Keratinocyte (primary cell): Measurements from ENCODE around the gene GID8. TPM values are rescaled to one million over a fixed set of nuclear protein-coding genes. Genes with fewer than 3 reads are reported as not detected.

ENCODE experiments used
- DNase-seq: peaks from one replicate; pipeline ENCODE4 v3.0.0-alpha.2; 2011; ENCODE audit warnings: low read depth, missing footprints, low spot score
- FAIRE-seq: peaks from 2 replicates; lab custom pipeline; 2011; peaks lifted over from hg19 to GRCh38; lab: Jason Lieb, UNC
- H2AFZ ChIP-seq: 2 replicates; pipeline ENCODE4 v1.6.0; 2012; ENCODE audit warnings: low read length, control low read depth, inconsistent platforms; ENCODE audit not compliant: control insufficient read depth
- H3K27ac ChIP-seq: 2 replicates; pipeline ENCODE4 v1.5.1; 2011; ENCODE audit warnings: low read length; ENCODE audit not compliant: control insufficient read depth, insufficient read depth
- H3K27me3 ChIP-seq: 3 replicates; pipeline ENCODE4 v1.6.0; 2011; ENCODE audit warnings: low read length; ENCODE audit not compliant: control insufficient read depth, insufficient read depth; ENCODE audit errors: extremely low read depth
- H3K36me3 ChIP-seq, 2 experiments: 2 replicates in 1 of 2; 3 replicates in 1 of 2; pipeline ENCODE4 v1.5.1; 2011; ENCODE audit warnings: low read length in 2 of 2, mild to moderate bottlenecking in 1 of 2; ENCODE audit not compliant: control insufficient read depth in 2 of 2, insufficient read depth in 2 of 2; ENCODE audit errors: extremely low read depth in 1 of 2
- H3K4me1 ChIP-seq: 3 replicates; pipeline ENCODE4 v1.5.1; 2011; ENCODE audit warnings: low read length; ENCODE audit not compliant: control insufficient read depth, insufficient read depth; ENCODE audit errors: extremely low read depth
- H3K4me2 ChIP-seq: 3 replicates; pipeline ENCODE4 v1.6.0; 2011; ENCODE audit warnings: low read depth, low read length; ENCODE audit not compliant: control insufficient read depth, insufficient read depth; ENCODE audit errors: extremely low read depth
- H3K4me3 ChIP-seq, 3 experiments: fragments of 200-600 bp in 1 of 3; sonication (generic) in 1 of 3; 2 replicates in 2 of 3; 3 replicates in 1 of 3; pipeline ENCODE4 v1.5.1; 2011 to 2016; ENCODE audit warnings: low read length in 3 of 3, mild to moderate bottlenecking in 3 of 3, control low read depth in 2 of 3, inconsistent platforms in 1 of 3, low read depth in 1 of 3, mixed read lengths in 1 of 3, mixed run types in 1 of 3, moderate library complexity in 1 of 3; ENCODE audit not compliant: control insufficient read depth in 2 of 3, insufficient read depth in 2 of 3; ENCODE audit errors: extremely low read depth in 1 of 3
- H3K79me2 ChIP-seq: 2 replicates; pipeline ENCODE4 v1.6.0; 2012; ENCODE audit warnings: low read length; ENCODE audit not compliant: control insufficient read depth, insufficient read depth
- H3K9ac ChIP-seq: 3 replicates; pipeline ENCODE4 v1.6.0; 2011; ENCODE audit warnings: low read length; ENCODE audit not compliant: control insufficient read depth, insufficient read depth; ENCODE audit errors: extremely low read depth
- H3K9me1 ChIP-seq: 3 replicates; pipeline ENCODE4 v1.6.0; 2011; ENCODE audit warnings: low read length; ENCODE audit not compliant: control insufficient read depth, insufficient read depth; ENCODE audit errors: extremely low read depth
- H3K9me3 ChIP-seq: 2 replicates; pipeline ENCODE4 v1.5.1; 2012; ENCODE audit warnings: low read depth, low read length; ENCODE audit not compliant: control insufficient read depth
- H4K20me1 ChIP-seq: 3 replicates; pipeline ENCODE4 v1.6.0; 2011; ENCODE audit warnings: low read length; ENCODE audit not compliant: control insufficient read depth, insufficient read depth; ENCODE audit errors: extremely low read depth
- EZH2 ChIP-seq: IDR thresholded peaks from one replicate; pipeline ENCODE4 v1.6.1; 2012; ENCODE audit warnings: inconsistent platforms, mild to moderate bottlenecking, low read length, moderate library complexity
- dilution Hi-C: fragments of 300-500 bp; cut with MboI; formaldehyde crosslinking; loops from one replicate; pipeline ENCODE4 v1.7.0; 2020; ENCODE audit warnings: low sequenced_read_pairs; ENCODE audit not compliant: extremely low pct_ligation_motif_present
- polyA plus RNA-seq, 5 experiments: library from polyadenylated mRNA; depleted of rRNA in 3 of 5; stranded (reverse) in 3 of 5; stranded (forward) in 1 of 5; unstranded in 1 of 5; fragments of >200 nt; gene quantifications; 1 replicate in 1 of 5; 2 replicates in 3 of 5; 3 replicates in 1 of 5; pipeline versions ENCODE4 v1.2.1 to v1.2.3, GENCODE V29; 2011 to 2012; ENCODE audit warnings: missing spikeins in 2 of 5, low read depth in 1 of 5, low replicate concordance in 1 of 5
- TF ChIP-seq, protein P1 (sequence below), 3 experiments: IDR thresholded peaks in 1 of 3; conservative IDR thresholded peaks in 1 of 3; optimal IDR thresholded peaks in 1 of 3; 2 replicates in 2 of 3; 3 replicates in 1 of 3; pipeline versions ENCODE3 to v1.5.1; 2011; ENCODE audit warnings: low read length in 3 of 3, mild to moderate bottlenecking in 3 of 3, moderate library complexity in 2 of 3, control low read depth in 1 of 3, inconsistent platforms in 1 of 3; ENCODE audit not compliant: insufficient read depth in 2 of 3; ENCODE audit errors: extremely low read depth in 1 of 3

GID8 gene
- polyA plus RNA-seq, 1 donor (not counting 4 experiments of a cell fraction or from before 2014, with no cell fraction given) = 23.7 TPM

DNA sequence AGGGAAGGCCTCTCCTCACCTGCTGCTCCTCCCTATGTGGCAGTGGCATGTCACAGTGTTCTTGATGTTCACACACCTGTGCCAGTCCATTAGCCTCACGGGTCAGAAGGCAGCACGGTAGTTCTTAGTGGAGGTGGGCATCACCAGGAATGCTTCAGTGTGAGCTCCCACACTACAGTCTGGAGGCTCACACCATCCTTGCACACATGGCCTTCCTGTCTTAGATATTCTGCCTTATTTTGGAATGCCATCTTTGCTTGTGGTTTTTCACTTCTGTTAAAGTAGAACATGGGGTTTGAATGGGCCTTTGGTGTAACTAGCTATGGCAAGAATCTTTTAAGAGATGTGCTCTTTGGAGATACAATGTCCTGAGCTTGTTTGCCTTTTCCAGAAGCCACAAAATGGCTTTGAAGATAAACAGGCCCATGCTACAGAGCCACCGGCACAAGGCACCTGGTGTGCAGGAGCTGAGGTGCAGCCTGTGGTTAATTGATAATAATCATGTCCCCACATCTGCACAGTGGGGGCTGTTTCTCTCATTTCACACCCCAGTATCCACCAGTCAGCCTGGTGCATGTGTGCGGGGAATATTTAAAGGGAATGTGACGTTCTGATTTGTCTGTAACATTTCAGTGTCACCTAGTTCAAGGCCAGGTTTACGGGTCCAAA is 11.3 kb downstream of the GID8 start:
- no peak overlapping the region for H3K27ac ChIP-seq

GRCh38 chr20:62949962-62950361 is 12.0 kb downstream of the GID8 start:
- H2AFZ ChIP-seq = no peak overlapping the region
- no peak for FAIRE-seq
- peaks cover 14 to 16% of the 10 kb centered on the region in 2 experiments for H3K36me3 ChIP-seq

More for the DNA sequence above, 11.3 kb downstream of the GID8 start:
- dilution Hi-C loops = no loop called here
- FAIRE-seq = no peak
- Histone ChIP-seq H2AFZ (no peak overlapping the region), H3K4me3 (no peak overlapping the region), H3K36me3 (peaks cover 19 to 22% of the 10 kb centered on the region in 2 experiments), H3K4me2 (no peak overlapping the region), H3K9ac (no peak overlapping the region), H4K20me1 (no peaks in the 10 kb centered on the region), H3K27me3 (no peaks in the 10 kb centered on the region), H3K9me3 (no peaks in the 10 kb centered on the region), H3K79me2 (peaks cover 2% of the 10 kb centered on the region), H3K4me1 (peaks cover 3% of the 10 kb centered on the region), H3K9me1 (no peaks in the 10 kb centered on the region)
- no peak for DNase-seq
- no peak for TF ChIP-seq EZH2
- TF ChIP-seq, protein P1, sequence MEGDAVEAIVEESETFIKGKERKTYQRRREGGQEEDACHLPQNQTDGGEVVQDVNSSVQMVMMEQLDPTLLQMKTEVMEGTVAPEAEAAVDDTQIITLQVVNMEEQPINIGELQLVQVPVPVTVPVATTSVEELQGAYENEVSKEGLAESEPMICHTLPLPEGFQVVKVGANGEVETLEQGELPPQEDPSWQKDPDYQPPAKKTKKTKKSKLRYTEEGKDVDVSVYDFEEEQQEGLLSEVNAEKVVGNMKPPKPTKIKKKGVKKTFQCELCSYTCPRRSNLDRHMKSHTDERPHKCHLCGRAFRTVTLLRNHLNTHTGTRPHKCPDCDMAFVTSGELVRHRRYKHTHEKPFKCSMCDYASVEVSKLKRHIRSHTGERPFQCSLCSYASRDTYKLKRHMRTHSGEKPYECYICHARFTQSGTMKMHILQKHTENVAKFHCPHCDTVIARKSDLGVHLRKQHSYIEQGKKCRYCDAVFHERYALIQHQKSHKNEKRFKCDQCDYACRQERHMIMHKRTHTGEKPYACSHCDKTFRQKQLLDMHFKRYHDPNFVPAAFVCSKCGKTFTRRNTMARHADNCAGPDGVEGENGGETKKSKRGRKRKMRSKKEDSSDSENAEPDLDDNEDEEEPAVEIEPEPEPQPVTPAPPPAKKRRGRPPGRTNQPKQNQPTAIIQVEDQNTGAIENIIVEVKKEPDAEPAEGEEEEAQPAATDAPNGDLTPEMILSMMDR (optimal IDR thresholded peaks at IDR 0.05 in 1 of 3, IDR thresholded peaks at IDR 0.05 in 1 of 3, conservative IDR thresholded peaks at IDR 0.05 in 1 of 3; ENCODE audit: extremely low read depth in 1 of 3, insufficient read depth in 2 of 3, low read length in 3 of 3) = no peak

More at GRCh38 chr20:62949962-62950361, 12.0 kb downstream of the GID8 start:
- Histone ChIP-seq H3K27ac (no peak overlapping the region), H3K27me3 (no peaks in the 10 kb centered on the region), H3K9me1 (no peaks in the 10 kb centered on the region), H4K20me1 (no peaks in the 10 kb centered on the region), H3K4me3 (no peak overlapping the region), H3K9ac (no peak overlapping the region), H3K4me2 (no peak overlapping the region), H3K4me1 (peaks cover 3% of the 10 kb centered on the region), H3K79me2 (peaks cover 2% of the 10 kb centered on the region), H3K9me3 (no peaks in the 10 kb centered on the region)
- TF ChIP-seq, protein P1 (optimal IDR thresholded peaks at IDR 0.05 in 1 of 3, IDR thresholded peaks at IDR 0.05 in 1 of 3, conservative IDR thresholded peaks at IDR 0.05 in 1 of 3; ENCODE audit: extremely low read depth in 1 of 3, insufficient read depth in 2 of 3, low read length in 3 of 3) = no peak
- no peak for TF ChIP-seq EZH2
- dilution Hi-C loops = no loop called here
- no peak for DNase-seq
